ENCODE measurements around the gene PLCB3. TPM values are rescaled to one million over a fixed set of nuclear protein-coding genes. Genes with fewer than 3 reads are reported as not detected.

Gene PLCB3
- total and polyA plus RNA-seq, 2 experiments from 2014 or later = 10.6 to 24.7 TPM

DNA sequence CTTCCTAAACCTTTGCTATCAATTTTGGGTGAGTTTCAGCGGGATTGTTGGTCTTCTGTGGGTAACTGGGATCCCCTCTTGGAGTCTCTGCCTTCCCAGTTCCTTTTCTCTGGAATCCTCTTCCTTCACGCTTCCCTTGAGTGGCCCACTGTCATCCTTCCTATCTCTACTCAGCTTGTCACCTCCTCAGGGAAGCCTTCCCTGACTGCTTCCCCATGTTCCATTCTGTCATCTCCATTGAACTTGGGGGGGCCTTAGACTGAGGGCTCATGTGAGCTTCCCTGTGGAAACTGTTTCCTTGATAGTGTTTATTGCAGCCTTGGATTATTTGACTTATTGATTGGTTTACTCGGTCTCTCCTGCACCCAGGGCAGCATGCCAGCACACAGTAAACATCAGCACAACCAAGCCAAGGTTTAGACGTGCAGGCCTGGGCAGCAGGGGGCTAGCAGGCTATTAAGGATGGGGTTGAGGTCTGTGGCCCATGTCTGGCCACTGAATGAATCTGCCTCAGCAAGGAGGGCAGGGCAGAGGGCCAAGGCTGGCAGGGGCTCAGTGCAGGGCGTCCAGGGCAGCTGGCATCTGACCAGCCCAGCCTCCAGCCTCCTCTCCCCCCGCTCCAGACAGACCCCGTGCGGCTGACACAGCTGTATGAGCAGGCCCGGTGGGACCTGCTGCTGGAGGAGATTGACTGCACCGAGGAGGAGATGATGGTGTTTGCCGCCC is 32.5 kb upstream of the PLCB3 start:
- no peak overlapping the region for H3K4me3 ChIP-seq
- DNase-seq (ENCODE audit: low read depth in 1 of 2, low spot score in 1 of 2) = no peak
- H3K4me1 ChIP-seq (ENCODE audit: low read depth) = no peaks in the 10 kb centered on the region
- TF ChIP-seq, protein P1, sequence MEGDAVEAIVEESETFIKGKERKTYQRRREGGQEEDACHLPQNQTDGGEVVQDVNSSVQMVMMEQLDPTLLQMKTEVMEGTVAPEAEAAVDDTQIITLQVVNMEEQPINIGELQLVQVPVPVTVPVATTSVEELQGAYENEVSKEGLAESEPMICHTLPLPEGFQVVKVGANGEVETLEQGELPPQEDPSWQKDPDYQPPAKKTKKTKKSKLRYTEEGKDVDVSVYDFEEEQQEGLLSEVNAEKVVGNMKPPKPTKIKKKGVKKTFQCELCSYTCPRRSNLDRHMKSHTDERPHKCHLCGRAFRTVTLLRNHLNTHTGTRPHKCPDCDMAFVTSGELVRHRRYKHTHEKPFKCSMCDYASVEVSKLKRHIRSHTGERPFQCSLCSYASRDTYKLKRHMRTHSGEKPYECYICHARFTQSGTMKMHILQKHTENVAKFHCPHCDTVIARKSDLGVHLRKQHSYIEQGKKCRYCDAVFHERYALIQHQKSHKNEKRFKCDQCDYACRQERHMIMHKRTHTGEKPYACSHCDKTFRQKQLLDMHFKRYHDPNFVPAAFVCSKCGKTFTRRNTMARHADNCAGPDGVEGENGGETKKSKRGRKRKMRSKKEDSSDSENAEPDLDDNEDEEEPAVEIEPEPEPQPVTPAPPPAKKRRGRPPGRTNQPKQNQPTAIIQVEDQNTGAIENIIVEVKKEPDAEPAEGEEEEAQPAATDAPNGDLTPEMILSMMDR (IDR thresholded peaks at IDR 0.05; ENCODE audit: low read depth, low read length) = no peak
- H3K27ac ChIP-seq = no peak overlapping the region
- H3K36me3 ChIP-seq = no peaks in the 10 kb centered on the region
- H3K27me3 ChIP-seq = no peaks in the 10 kb centered on the region
- H3K9me3 ChIP-seq (ENCODE audit: low read depth) = no peaks in the 10 kb centered on the region

DNA sequence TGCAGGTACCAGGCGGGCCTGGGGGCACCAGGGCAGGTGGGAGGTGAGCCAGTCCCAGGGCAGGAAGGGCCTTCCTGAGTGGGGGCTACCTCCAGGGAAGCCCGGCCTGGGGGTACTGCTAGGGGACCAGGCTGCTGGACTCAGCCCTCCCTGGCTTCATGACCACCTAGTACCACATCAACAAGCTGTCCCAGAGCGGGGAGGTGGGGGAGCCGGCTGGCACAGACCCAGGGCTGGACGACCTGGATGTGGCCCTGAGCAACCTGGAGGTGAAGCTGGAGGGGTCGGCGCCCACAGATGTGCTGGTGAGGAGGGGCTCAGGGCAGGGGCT is 32.0 kb upstream of the PLCB3 start:
- TF ChIP-seq, protein P1 (IDR thresholded peaks at IDR 0.05; ENCODE audit: low read depth, low read length) = no peak
- Histone ChIP-seq H3K4me1 (ENCODE audit: low read depth) (no peaks in the 10 kb centered on the region), H3K9me3 (ENCODE audit: low read depth) (no peaks in the 10 kb centered on the region), H3K36me3 (peaks cover 4% of the 10 kb centered on the region), H3K27ac (no peak overlapping the region), H3K27me3 (no peaks in the 10 kb centered on the region), H3K4me3 (no peak overlapping the region)
- DNase-seq (ENCODE audit: low read depth in 1 of 2, low spot score in 1 of 2) = no peak

DNA sequence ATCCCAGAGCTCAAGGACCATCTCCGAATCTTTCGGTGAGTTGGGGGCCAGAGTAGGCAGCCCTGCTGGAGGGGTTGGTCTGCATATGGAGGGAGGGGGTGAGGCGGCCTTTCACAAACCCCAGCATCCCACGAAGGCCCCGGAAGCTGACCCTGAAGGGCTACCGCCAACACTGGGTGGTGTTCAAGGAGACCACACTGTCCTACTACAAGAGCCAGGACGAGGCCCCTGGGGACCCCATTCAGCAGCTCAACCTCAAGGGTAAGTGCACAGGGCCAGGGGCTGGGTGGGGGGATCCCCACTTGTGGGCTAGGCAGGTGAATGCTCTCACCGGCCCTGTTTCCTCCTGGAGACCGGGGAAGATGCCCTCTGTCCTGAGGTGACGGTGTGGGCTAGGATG is 31.6 kb upstream of the PLCB3 start:
- H3K4me3 ChIP-seq = no peak overlapping the region
- peaks cover 4% of the 10 kb centered on the region for H3K36me3 ChIP-seq
- DNase-seq (ENCODE audit: low read depth in 1 of 2, low spot score in 1 of 2) = no peak
- H3K4me1 ChIP-seq (ENCODE audit: low read depth) = peaks cover under 1% of the 10 kb centered on the region
- H3K9me3 ChIP-seq (ENCODE audit: low read depth) = no peaks in the 10 kb centered on the region
- no peaks in the 10 kb centered on the region for H3K27me3 ChIP-seq
- H3K27ac ChIP-seq = no peak overlapping the region
- TF ChIP-seq, protein P1 (IDR thresholded peaks at IDR 0.05; ENCODE audit: low read depth, low read length) = no peak

DNA sequence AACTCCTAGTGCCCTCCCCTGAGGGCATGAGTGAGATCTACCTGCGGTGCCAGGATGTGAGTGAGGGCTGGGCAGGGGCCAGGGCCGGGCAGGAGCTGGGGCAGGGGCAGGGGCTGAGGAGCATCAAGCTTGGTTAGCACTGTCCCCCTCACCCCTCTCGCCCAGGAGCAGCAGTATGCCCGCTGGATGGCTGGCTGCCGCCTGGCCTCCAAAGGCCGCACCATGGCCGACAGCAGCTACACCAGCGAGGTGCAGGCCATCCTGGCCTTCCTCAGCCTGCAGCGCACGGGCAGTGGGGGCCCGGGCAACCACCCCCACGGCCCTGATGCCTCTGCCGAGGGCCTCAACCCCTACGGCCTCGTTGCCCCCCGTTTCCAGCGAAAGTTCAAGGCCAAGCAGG is 31.1 kb upstream of the PLCB3 start:
- TF ChIP-seq, protein P1 (IDR thresholded peaks at IDR 0.05; ENCODE audit: low read depth, low read length) = no peak
- Histone ChIP-seq H3K27ac (no peak overlapping the region), H3K9me3 (ENCODE audit: low read depth) (no peaks in the 10 kb centered on the region), H3K27me3 (no peaks in the 10 kb centered on the region), H3K4me3 (no peak overlapping the region), H3K36me3 (peaks cover 4% of the 10 kb centered on the region), H3K4me1 (ENCODE audit: low read depth) (peaks cover 6% of the 10 kb centered on the region)
- DNase-seq (ENCODE audit: low read depth in 1 of 2, low spot score in 1 of 2) = no peak

DNA sequence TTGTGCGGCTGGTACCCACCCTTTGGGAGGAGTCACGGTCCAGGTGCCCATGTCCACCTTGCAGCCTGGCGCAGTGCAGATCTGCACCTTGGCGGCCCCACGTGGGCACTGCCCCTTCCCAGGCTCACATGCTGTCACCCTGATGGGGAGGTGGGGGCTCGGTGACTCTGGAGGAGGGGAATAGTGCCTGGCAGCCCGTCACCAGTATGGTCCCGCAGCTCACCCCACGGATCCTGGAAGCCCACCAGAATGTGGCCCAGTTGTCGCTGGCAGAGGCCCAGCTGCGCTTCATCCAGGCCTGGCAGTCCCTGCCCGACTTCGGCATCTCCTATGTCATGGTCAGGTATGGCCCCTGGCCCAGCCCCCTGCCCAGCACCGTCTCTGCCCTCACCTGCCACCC is 30.5 kb upstream of the PLCB3 start:
- no peaks in the 10 kb centered on the region for H3K9me3 ChIP-seq (ENCODE audit: low read depth)
- H3K36me3 ChIP-seq = peaks cover 4% of the 10 kb centered on the region
- no peak overlapping the region for H3K27ac ChIP-seq
- TF ChIP-seq, protein P1 (IDR thresholded peaks at IDR 0.05; ENCODE audit: low read depth, low read length) = no peak
- no peak overlapping the region for H3K4me3 ChIP-seq
- peaks cover 9% of the 10 kb centered on the region for H3K4me1 ChIP-seq (ENCODE audit: low read depth)
- no peak for DNase-seq (ENCODE audit: low read depth in 1 of 2, low spot score in 1 of 2)
- H3K27me3 ChIP-seq = no peaks in the 10 kb centered on the region

Measured in cardiac muscle cell (in vitro differentiated cells and primary cell).